SK-N-SH (cell line): ENCODE measurements around the gene SPON1. TPM values are rescaled to one million over a fixed set of nuclear protein-coding genes. Genes with fewer than 3 reads are reported as not detected.

Experiments used
- ELF1 ChIP-seq: IDR thresholded peaks from 2 replicates; pipeline ENCODE4 v1.4.0; 2012
- EP300 ChIP-seq, 2 experiments: IDR thresholded peaks; 2 replicates each; pipeline versions ENCODE4 v1.4.0 to v1.6.1; 2012; ENCODE audit warnings: borderline replicate concordance in 1 of 2, low read depth in 1 of 2, low read length in 1 of 2
- EZH2phosphoT487 ChIP-seq: fragments of 200-600 bp; sonication (generic); IDR thresholded peaks from 2 replicates; pipeline ENCODE4 v1.6.1; 2017; ENCODE audit warnings: low read depth, mixed run types, mild to moderate bottlenecking, antibody characterized with exemption, moderate library complexity, borderline replicate concordance
- FOSL2 ChIP-seq: IDR thresholded peaks from 2 replicates; pipeline ENCODE4 v1.4.0; 2012; ENCODE audit warnings: low read depth, mild to moderate bottlenecking, moderate library complexity, borderline replicate concordance
- FOXM1 ChIP-seq: IDR thresholded peaks from 2 replicates; pipeline ENCODE4 v1.4.0; 2012; ENCODE audit warnings: low read depth, mild to moderate bottlenecking
- GABPA ChIP-seq: IDR thresholded peaks from 2 replicates; pipeline ENCODE4 v1.4.0; 2012; ENCODE audit warnings: low read depth, mild to moderate bottlenecking
- GATA2 ChIP-seq: sonication (generic); formaldehyde crosslinking; IDR thresholded peaks from 2 replicates; pipeline ENCODE4 v1.5.0; 2020; ENCODE audit warnings: mild to moderate bottlenecking, missing genetic modification reagents
- IRF3 ChIP-seq: fragments of 150-350 bp; IDR thresholded peaks from 2 replicates; pipeline ENCODE4 v1.6.1; 2016; ENCODE audit warnings: mild to moderate bottlenecking, low read depth, low read length
- JUND ChIP-seq: IDR thresholded peaks from 2 replicates; pipeline ENCODE4 v1.4.0; 2012
- MAX ChIP-seq: IDR thresholded peaks from 2 replicates; pipeline ENCODE4 v1.4.0; 2012; ENCODE audit warnings: low read depth
- MEF2A ChIP-seq: IDR thresholded peaks from 2 replicates; pipeline ENCODE4 v1.4.0; 2012; ENCODE audit warnings: low read depth, borderline replicate concordance
- MXI1 ChIP-seq: IDR thresholded peaks from 2 replicates; pipeline ENCODE4 v1.6.1; 2012; ENCODE audit warnings: mild to moderate bottlenecking, low read depth, low read length, improper control_type of control experiment
- PBX3 ChIP-seq: IDR thresholded peaks from 2 replicates; pipeline ENCODE4; 2012
- POLR2AphosphoS5 ChIP-seq: IDR thresholded peaks from 2 replicates; pipeline ENCODE4 v1.6.1; 2012; ENCODE audit warnings: low read depth, low read length
- RCOR1 ChIP-seq: fragments of 150-350 bp; IDR thresholded peaks from 2 replicates; pipeline ENCODE4 v1.6.1; 2017; ENCODE audit warnings: antibody characterized with exemption, low read length
- REST ChIP-seq: IDR thresholded peaks from 2 replicates; pipeline ENCODE4 v1.6.1; 2012; ENCODE audit warnings: mild to moderate bottlenecking, low read depth, low read length, moderate library complexity
- RFX5 ChIP-seq: IDR thresholded peaks from 2 replicates; pipeline ENCODE4 v1.6.1; 2012; ENCODE audit warnings: mild to moderate bottlenecking, improper control_type of control experiment, low read length
- RXRA ChIP-seq: IDR thresholded peaks from 2 replicates; pipeline ENCODE4 v1.4.0; 2012; ENCODE audit warnings: low read depth, mild to moderate bottlenecking, borderline replicate concordance
- TCF12 ChIP-seq: IDR thresholded peaks from 2 replicates; pipeline ENCODE4 v1.4.0; 2012
- TEAD4 ChIP-seq: IDR thresholded peaks from 2 replicates; pipeline ENCODE4 v1.4.0; 2012; ENCODE audit warnings: mild to moderate bottlenecking, borderline replicate concordance; ENCODE audit not compliant: insufficient read depth
- USF1 ChIP-seq: IDR thresholded peaks from 2 replicates; pipeline ENCODE4 v1.4.0; 2012; ENCODE audit warnings: low read depth, borderline replicate concordance
- YY1 ChIP-seq: IDR thresholded peaks from 2 replicates; pipeline ENCODE4 v1.4.0; 2012; ENCODE audit warnings: low read depth, mild to moderate bottlenecking
- ZBTB33 ChIP-seq: IDR thresholded peaks from 2 replicates; pipeline ENCODE4 v1.4.0; 2012; ENCODE audit warnings: low read depth, borderline replicate concordance
- polyA plus RNA-seq, 3 experiments: library from polyadenylated mRNA; depleted of rRNA; stranded (reverse); fragments of >200 nt; gene quantifications; 2 replicates each; pipeline ENCODE4 v1.2.3, GENCODE V29; 2012

SPON1 gene
- polyA plus RNA-seq, 1 of the 3 experiments (the other 2 are of a cell fraction): not detected

- TF ChIP-seq ZBTB33 (no peak), GABPA (no peak), IRF3 (no peak), TCF12 (no peak), MEF2A (no peak), POLR2AphosphoS5 (no peak), RCOR1 (no peak; the same call in 1 of the 2 replicates), GATA2 (no peak), EZH2phosphoT487 (no peak), ELF1 (no peak), MAX (0 out of 2 replicates have a peak, but pooled peaks have one; percentile 32), TEAD4 (no peak), FOXM1 (no peak), RXRA (no peak), RFX5 (no peak), USF1 (peak; percentile 61; the same call in 1 of the 2 replicates), JUND (no peak), PBX3 (no peak), YY1 (no peak), MXI1 (no peak), EP300 (IDR thresholded peaks at IDR 0.05; ENCODE audit: borderline replicate concordance in 1 of 2, low read depth in 1 of 2, low read length in 1 of 2) (no peak), FOSL2 (no peak), REST (no peak)
Measured at GRCh38 chr11:13955971-13956421, 6.5 kb upstream of the SPON1 start (continued).
